ENCODE measurements around the gene CALHM4.
"Not testable (repeated sequence)": the region's sequence is repeated elsewhere in the genome, so short reads cannot be mapped to it uniquely, and the experiment has no call there.

The CALHM4 gene

DNA sequence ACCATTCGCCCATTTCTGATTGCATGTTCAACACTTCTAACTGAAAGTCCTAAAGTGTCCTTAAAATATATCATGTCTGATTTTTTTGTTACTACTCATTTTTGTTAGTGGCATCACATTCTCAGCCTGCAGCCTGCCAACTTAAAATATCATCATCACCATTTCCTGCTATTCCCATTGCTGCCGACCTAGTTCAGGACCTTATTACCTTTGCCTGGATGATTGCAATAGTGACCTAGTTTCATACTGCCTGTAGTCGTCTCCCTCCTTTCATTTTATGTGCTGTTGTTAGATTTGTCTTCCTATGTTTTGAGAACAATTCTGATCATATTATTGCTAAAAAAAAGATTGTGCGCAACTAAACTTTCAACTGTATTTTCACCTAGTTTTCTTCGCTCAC is 23.9 kb downstream of the CALHM4 start:
- DNase-seq (ENCODE audit: low read depth), result no peak

DNA sequence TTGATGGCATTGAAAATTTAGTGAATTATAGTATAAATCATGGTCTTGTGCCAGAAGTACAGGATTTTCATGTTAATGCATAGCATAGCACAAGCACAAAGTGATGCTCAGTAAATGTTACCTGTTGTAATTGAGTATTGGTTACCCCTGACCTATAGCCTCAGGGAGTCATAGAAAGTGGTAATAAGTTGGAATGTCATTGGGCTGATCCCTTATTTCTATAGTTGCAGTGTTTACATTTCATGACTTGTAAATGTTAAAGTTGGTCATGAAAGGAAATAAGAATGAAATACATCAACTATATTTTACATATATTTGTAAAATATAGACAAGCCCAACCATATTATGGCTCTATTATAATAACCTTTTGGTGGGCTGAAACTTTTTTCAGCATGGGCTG is 24.8 kb downstream of the CALHM4 start:
- no peak for DNase-seq (ENCODE audit: low read depth)

DNA sequence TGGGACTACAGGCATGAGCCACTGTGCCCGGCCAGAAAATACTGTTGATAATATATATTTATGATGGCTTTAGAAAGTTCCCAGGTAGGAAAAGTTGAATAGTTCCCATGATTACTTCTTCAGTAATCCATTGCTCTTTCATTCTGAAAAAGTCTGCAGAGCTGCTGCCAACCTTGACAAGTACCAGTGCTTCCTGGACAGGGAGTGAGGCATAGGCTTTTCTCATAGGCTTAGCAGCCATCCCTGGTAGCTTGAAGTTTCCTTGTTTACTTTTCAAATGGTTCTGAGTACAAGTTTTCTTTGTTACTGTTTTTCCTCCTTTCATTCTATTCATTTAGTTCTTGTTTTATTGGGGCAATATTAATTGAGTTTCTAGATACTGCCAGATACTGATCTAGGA is 25.6 kb downstream of the CALHM4 start:
- DNase-seq (ENCODE audit: low read depth), result no peak

DNA sequence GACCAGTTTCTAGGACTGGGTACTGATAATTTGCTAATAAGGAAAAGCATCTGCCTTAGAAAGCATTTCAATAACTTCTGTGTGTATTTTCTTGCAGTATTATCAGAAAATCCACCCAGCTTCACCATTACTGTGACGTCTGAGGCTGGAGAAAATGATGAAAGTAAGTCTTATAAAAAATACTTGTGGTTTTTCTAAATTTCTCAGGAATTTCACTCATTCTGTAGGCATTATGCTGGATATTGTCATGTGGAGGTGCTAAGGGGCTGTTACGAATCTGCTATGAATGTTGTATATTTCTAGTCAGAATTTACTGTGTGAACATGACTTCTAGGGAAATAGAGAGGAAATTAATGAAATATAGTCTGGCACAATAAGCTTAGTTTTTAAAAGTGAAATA is 26.6 kb downstream of the CALHM4 start:
- DNase-seq (ENCODE audit: low read depth), result no peak

DNA sequence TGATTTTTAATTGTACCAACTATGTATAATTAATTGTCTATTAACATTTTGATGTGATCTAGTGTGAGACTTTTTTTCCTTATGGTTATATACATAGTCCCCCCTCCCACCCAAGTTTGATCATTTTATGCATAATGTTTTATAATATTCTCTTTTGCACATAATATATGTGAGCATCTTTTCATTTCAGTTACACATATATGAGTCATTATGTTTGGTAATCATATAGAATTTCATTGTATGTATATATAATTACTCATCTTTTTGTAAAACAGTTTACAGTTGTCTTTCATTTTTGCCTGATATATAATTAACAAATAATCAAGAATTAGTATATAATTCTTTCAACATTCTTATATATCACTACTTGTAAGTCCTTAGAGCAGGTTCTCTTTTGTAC is 32.7 kb downstream of the CALHM4 start:
- DNase-seq (ENCODE audit: low read depth), result no peak

DNA sequence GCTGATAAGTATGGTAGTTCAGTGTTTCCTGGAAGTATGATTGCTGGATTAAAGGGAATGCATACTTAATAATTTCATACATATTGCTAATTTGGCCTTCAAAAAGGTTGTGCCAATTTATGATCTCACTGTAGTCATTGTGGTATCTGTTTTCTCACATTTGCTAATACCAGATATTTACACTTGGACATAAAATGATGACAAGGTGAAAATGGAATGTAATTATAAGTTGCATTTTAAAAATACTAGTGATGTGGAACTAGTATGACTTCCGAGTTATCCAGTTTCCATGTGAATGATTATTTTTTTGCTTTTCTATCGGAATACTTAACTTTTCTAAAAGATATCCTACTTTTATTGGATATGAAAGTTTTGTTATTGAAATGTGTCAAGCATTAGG is 33.2 kb downstream of the CALHM4 start:
- DNase-seq (ENCODE audit: low read depth), result no peak

DNA sequence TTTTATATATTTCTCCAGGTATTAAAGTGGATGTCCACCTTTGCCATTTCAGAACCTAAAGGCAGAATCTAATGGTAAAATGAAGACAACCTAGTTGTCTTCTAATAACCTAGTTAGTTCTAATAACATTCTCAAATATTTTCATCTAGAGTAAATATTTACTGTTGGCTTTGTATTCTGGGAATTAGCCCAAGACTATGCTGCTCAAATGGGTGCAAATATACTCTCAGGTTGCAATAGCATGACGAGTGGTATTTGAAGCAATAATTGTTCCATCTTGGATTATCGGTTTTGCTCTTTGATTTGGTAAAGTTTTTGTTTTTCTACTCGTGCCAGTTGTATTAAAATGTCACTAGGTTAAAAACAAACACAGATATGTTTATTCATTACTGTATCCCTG is 41.7 kb downstream of the CALHM4 start:
- DNase-seq (ENCODE audit: low read depth), result no peak

DNA sequence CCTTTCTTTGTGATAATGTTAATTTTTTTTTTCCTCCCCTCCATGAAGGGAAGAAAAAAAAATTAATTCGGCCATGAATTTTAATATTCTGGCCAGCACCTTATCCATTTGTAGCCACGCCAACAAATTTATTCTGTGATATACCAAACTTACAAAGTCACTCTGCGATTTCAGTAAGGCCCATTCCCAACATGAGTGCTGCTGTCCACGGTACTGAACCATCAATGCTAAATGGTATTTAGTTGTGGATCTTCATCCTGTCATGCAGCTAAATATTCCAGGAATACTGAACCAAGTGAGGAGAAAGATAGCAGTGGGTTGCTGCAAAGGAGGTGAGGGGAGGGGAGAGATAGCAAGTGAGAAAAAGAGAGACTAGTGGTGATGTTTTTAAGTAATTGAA is 43.3 kb downstream of the CALHM4 start:
- DNase-seq (ENCODE audit: low read depth), result no peak

DNA sequence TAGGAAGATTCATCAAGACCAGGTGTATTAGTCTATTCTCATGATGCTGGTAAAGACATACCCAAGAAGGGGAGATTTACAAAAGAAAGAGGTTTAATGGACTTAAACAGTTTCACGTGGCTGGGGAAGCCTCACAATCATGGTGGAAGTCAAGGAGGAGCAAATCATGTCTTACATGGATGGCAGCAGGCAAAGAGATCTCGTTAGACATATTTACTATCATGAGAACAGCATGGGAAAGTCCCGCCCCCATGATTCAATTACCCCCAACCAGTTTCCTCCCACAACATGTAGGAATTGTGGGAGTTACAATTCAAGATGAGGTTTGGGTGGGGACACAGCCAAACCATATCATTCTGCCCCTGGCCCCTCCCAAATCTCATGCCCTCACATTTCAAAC is 50.4 kb downstream of the CALHM4 start:
- DNase-seq (ENCODE audit: low read depth), result not testable (repeated sequence)

DNA sequence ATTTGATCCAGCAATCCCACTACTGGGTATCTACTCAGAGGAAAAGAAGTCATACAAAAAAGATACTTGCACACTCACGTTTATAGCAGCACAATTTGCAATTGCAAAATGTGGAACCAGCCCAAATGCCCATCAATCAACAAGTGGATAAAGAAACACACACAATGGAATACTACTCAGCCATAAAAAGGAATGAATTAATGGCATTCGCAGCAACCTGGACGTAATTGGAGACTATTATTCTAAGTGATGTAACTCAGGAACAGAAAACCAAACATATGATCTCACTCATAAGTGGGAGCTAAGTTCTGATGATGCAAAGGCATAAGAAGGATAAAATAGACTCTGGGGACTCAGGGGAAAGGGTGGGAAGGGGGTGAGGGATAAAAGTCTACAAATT is 51.3 kb downstream of the CALHM4 start:
- DNase-seq (ENCODE audit: low read depth), result not testable (repeated sequence)

DNA sequence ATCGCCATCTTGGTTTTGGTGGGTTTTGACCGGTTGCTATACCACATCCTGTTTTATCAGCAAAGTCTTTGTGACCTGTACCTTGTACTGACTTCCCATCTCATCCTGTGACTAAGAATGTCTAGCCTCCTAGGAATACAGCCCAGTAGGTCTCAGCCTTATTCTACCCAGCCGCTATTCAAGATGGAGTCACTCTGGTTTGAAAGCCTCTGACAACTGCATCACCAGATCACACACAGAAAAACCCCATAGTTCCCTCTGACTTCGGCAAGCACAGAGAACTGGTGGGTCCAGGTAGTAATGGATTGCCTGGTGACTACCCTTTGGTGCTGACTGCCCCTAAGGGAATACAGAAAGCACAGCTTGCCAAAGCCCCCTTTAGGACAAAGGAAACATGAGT is 52.4 kb downstream of the CALHM4 start:
- DNase-seq (ENCODE audit: low read depth), result no peak

Measured in activated T-helper 9 cell treated with anti-CD3 and anti-CD28 coated beads, Interleukin-2, amount 50 U/mL, for 16 hours (primary cell).